B cell (primary cell): Measurements from ENCODE around the gene DCHS1. TPM values are rescaled to one million over a fixed set of nuclear protein-coding genes. Genes with fewer than 3 reads are reported as not detected.

ENCODE experiments used
- ATAC-seq: fragments of 200-7000 bp; cut with Tn5 transposase; one replicate; pipeline ENCODE4 v1.10.0; 2021; ENCODE audit warnings: low read depth, mild to moderate bottlenecking, moderate number of reproducible peaks, moderate library complexity
- CTCF ChIA-PET: fragments of 350-600 bp; sonication (Branson Sonifier 250); formaldehyde crosslinking; loops from one replicate; lab custom pipeline; 2021; ENCODE audit warnings: antibody characterized with exemption, inconsistent platforms; lab: Charles Lee
- POLR2A ChIA-PET: fragments of 350-600 bp; sonication (Branson Sonifier 250); formaldehyde crosslinking; loops from one replicate; lab custom pipeline; 2021; ENCODE audit warnings: antibody characterized with exemption; lab: Charles Lee
- DNase-seq: peaks from one replicate; pipeline ENCODE4 v3.0.0; 2013
- H2AFZ ChIP-seq: 2 replicates; pipeline ENCODE4 v1.6.1; 2012; ENCODE audit warnings: mild to moderate bottlenecking, low read depth, low read length; ENCODE audit not compliant: insufficient read depth, poor library complexity, severe bottlenecking
- H3K27ac ChIP-seq, 2 donors: 1 replicate in 1 of 2; 2 replicates in 1 of 2; pipeline ENCODE4 v1.5.1; 2012 to 2013; ENCODE audit warnings: low read length in 2 of 2, mild to moderate bottlenecking in 2 of 2, moderate library complexity in 1 of 2
- H3K27me3 ChIP-seq, 4 experiments: fragments of 200-600 bp in 1 of 4; sonication (generic) in 1 of 4; replicated peaks in 1 of 4; 1 replicate in 2 of 4; 2 replicates in 2 of 4; pipeline versions ENCODE4 v1.6.1 to v1.7.0; 2013 to 2016; ENCODE audit warnings: low read length in 3 of 4, mild to moderate bottlenecking in 2 of 4, mixed read lengths in 1 of 4, moderate library complexity in 1 of 4; ENCODE audit not compliant: insufficient read depth in 4 of 4, control insufficient read depth in 3 of 4; ENCODE audit errors: control extremely low read depth in 1 of 4
- H3K36me3 ChIP-seq, 2 experiments: replicated peaks in 1 of 2; 1 replicate in 1 of 2; 2 replicates in 1 of 2; pipeline versions ENCODE4 v1.6.1 to v1.7.1; 2013; ENCODE audit warnings: low read length in 1 of 2; ENCODE audit not compliant: insufficient read depth in 2 of 2, control insufficient read depth in 1 of 2; ENCODE audit errors: control extremely low read depth in 1 of 2, extremely low read depth in 1 of 2
- H3K4me1 ChIP-seq, 2 donors: fragments of 200-600 bp in 1 of 2; sonication (generic) in 1 of 2; 1 replicate in 1 of 2; 2 replicates in 1 of 2; pipeline versions ENCODE4 v1.5.1 to v1.6.1; 2013 to 2017; ENCODE audit warnings: low read length in 2 of 2; ENCODE audit not compliant: control insufficient read depth in 2 of 2, insufficient read depth in 2 of 2
- H3K4me2 ChIP-seq: replicated peaks from 2 replicates; pipeline ENCODE3; 2012; ENCODE audit warnings: mild to moderate bottlenecking, low read depth, low read length; ENCODE audit not compliant: poor library complexity, severe bottlenecking
- H3K4me3 ChIP-seq, 5 experiments: fragments of 200-600 bp in 1 of 5; sonication (generic) in 1 of 5; 1 replicate in 3 of 5; 2 replicates in 2 of 5; pipeline versions ENCODE4 v1.5.1 to v1.7.0; 2011 to 2016; ENCODE audit warnings: low read length in 4 of 5, mild to moderate bottlenecking in 4 of 5, low read depth in 2 of 5, control low read depth in 1 of 5, moderate library complexity in 1 of 5; ENCODE audit not compliant: insufficient read depth in 1 of 5; ENCODE audit errors: control extremely low read depth in 1 of 5, extremely low read depth in 1 of 5
- H3K79me2 ChIP-seq: fragments of 200-600 bp; sonication (generic); one replicate; pipeline ENCODE4 v1.6.0; 2016; ENCODE audit warnings: low read length; ENCODE audit not compliant: control insufficient read depth, insufficient read depth
- H3K9ac ChIP-seq: fragments of 200-600 bp; sonication (generic); 2 replicates; pipeline ENCODE4 v1.6.1; 2017; ENCODE audit warnings: mild to moderate bottlenecking, low read length, moderate library complexity
- H3K9me3 ChIP-seq, 3 donors: one replicate each; pipeline versions ENCODE4 v1.6.1 to v1.7.1; 2013; ENCODE audit warnings: low read length in 2 of 3; ENCODE audit not compliant: control insufficient read depth in 2 of 3, insufficient read depth in 1 of 3; ENCODE audit errors: control extremely low read depth in 1 of 3
- H4K20me1 ChIP-seq: 2 replicates; pipeline ENCODE4 v1.6.0; 2012; ENCODE audit warnings: mild to moderate bottlenecking, low read length; ENCODE audit not compliant: insufficient read depth, control insufficient read depth, poor library complexity, severe bottlenecking
- H3K27ac Mint-ChIP-seq: one replicate; pipeline ENCODE4 v1.8.0; 2021; ENCODE audit warnings: mixed read lengths
- H3K27me3 Mint-ChIP-seq: one replicate; pipeline ENCODE4 v1.8.0; 2021; ENCODE audit warnings: mixed read lengths
- H3K4me1 Mint-ChIP-seq: one replicate; pipeline ENCODE4 v1.8.0; 2021; ENCODE audit warnings: mixed read lengths
- H3K4me3 Mint-ChIP-seq: one replicate; pipeline ENCODE4 v1.8.0; 2021; ENCODE audit warnings: mixed read lengths
- H3K9me3 Mint-ChIP-seq: one replicate; pipeline ENCODE4 v1.8.0; 2022; ENCODE audit warnings: mixed read lengths; ENCODE audit not compliant: insufficient read depth
- CTCF ChIP-seq: fragments of 200-600 bp; IDR thresholded peaks from one replicate; pipeline ENCODE4 v1.8.0; 2022; ENCODE audit warnings: antibody characterized with exemption, mild to moderate bottlenecking
- EZH2 ChIP-seq: IDR thresholded peaks from 2 replicates; pipeline ENCODE4 v1.6.1; 2012; ENCODE audit warnings: borderline replicate concordance, low read depth, mild to moderate bottlenecking, moderate library complexity, low read length; ENCODE audit not compliant: insufficient read depth, poor library complexity, severe bottlenecking
- WGBS: methylation state at CpG from one replicate; pipeline ENCODE4 v1.1.5; 2013; ENCODE audit warnings: missing lambda C conversion rate; ENCODE audit not compliant: insufficient coverage; 5-methylcytosine and 5-hydroxymethylcytosine counted together
- intact Hi-C: fragments of 100-400 bp; cut with micrococcal nuclease; formaldehyde crosslinking; loops from one replicate; pipeline ENCODE4 v1.10.0; 2022
- polyA plus RNA-seq: library from polyadenylated mRNA; depleted of rRNA; stranded (reverse); fragments of >200 nt; gene quantifications from 2 replicates; pipeline ENCODE4 v1.2.3, GENCODE V29; 2012
- total RNA-seq, 2 donors: library from RNA; stranded (reverse); fragments of 120-200 nt in 1 of 2; gene quantifications; 1 replicate in 1 of 2; 2 replicates in 1 of 2; pipeline versions ENCODE4 v1.2.3 to v1.2.4, GENCODE V29; 2013 to 2022

DCHS1 gene
- total and polyA plus RNA-seq, 2 donors (not counting 1 experiment from before 2014, with no cell fraction given): 0.31 to 0.84 TPM

GRCh38 chr11:6670202-6670830 is 14.7 kb upstream of the DCHS1 start:
- H3K4me1 ChIP-seq: peaks cover 0 to 5% of the 10 kb centered on the region in 2 donors
- Mint-ChIP-seq H3K27me3 (peaks cover 6% of the 10 kb centered on the region), H3K9me3 (no peaks in the 10 kb centered on the region), H3K4me1 (peaks cover 5% of the 10 kb centered on the region), H3K4me3 (no peak overlapping the region), H3K27ac (no peak overlapping the region)
- no peak overlapping the region for H3K9ac ChIP-seq
- no peaks in the 10 kb centered on the region for H3K9me3 ChIP-seq
- ATAC-seq (no peak), DNase-seq (no peak)
- no peaks in the 10 kb centered on the region for H4K20me1 ChIP-seq
- ChIA-PET CTCF (interaction anchor here (2.2 kb wide), 1 partner anchor 13 kb away, joined by 11 read pairs; the partner anchor contains the start of gene MRPL17), POLR2A (interaction anchor here (0.7 kb wide), 1 partner anchor 14 kb away, joined by 8 read pairs; no protein-coding TSS in a partner anchor)
- no peak overlapping the region for H3K4me2 ChIP-seq
- H3K27me3 ChIP-seq: no peaks in the 10 kb centered on the region
- no peak overlapping the region for H3K27ac ChIP-seq
- 80% methylated on average over 1 of the region's 6 CpGs for WGBS
- no peak overlapping the region for H3K4me3 ChIP-seq
- intact Hi-C loops: no loop called here
- no peaks in the 10 kb centered on the region for H3K79me2 ChIP-seq
- H2AFZ ChIP-seq: no peak overlapping the region
- TF ChIP-seq CTCF (no peak), EZH2 (no peak)
- H3K36me3 ChIP-seq: no peaks in the 10 kb centered on the region
